HG02798 (cell line): ENCODE results near the gene GADL1.

Experiments
- ATAC-seq: cut with Tn5 transposase; IDR thresholded peaks from one replicate; pipeline ENCODE4 v1.9.1; 2021; ENCODE audit warnings: mild to moderate bottlenecking; ENCODE audit not compliant: unreplicated experiment, poor library complexity

GADL1 gene

DNA sequence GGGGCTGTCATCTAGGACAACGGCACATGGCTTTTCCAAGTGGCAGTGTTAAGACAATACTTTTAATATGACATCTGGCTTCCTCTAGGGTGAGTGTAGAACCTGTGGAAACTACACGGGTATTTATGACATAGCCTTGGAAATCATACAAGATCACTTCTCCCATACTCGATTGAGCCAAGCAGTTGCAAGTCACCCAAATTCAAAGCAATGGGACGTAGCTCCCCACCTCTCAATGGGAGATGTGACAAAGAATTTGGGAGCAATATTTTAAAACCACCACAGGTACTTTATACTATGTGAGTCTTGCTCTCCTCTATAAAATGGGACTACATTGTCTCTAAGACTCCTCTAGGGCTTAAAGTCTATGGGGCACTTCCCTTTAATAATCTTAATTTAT, 194.5 kb downstream of the GADL1 start:
- no peak for ATAC-seq

DNA sequence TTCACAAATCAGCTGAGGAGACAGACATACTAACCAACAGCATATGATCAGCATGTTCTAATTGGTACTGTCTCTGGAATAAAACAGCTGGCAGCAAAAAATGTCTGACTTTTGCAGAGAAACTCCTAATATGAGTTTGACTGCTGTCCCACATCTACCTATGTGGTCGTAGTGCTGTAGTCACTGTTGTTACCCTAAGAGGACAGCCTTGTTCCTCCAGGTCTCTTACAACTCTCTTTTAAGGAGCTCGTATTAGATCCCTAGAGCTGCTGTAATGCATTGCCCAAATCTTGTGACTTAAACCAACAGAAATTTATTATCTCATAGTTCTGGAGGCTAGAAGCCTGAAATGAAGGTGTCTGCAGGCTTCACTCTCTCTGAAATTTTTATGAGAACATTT, 195.9 kb downstream of the GADL1 start:
- no peak for ATAC-seq

DNA sequence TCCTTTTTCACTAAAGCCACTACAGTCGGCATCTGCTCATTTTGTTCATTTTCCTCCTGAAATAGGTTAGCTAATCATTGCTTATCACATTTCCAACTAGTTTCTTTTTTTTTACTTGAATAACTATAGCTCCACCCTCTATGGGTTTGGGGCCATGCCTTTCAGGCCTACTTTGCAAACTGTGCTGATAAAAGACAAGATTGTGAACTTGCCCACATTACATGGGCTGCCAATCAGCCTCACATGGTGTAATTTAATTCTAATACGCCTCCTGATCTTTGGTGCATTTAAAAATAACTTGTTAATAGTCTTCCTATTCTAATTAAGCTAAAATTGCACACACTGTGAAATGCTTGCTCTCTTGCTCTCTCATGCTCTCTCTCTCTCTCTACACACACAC, 197.6 kb downstream of the GADL1 start:
- no peak for ATAC-seq

GRCh38 chr3:30696403-30696819, 198.1 kb downstream of the GADL1 start:
- ATAC-seq = no peak

GRCh38 chr3:30695302-30696061, 199.0 kb downstream of the GADL1 start:
- no peak for ATAC-seq

DNA sequence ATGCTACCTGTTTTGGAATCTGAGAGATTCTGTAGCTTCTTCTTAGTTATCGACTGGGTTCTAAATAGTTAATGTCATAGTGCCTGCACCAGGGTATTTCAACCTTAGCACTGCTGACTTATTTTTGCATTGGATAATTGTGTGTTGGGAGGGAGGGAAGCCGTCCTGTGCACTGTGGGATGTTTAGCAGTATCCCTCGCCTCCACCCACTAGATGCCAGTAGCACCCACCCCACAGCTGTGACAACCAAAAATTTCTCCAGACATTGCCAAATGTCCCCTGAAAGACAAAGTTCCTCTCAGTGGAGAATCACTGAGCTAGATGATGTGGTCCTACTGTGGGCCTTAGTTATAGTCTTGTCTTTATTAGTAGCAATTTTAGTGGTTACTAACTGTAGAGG, 199.8 kb downstream of the GADL1 start:
- ATAC-seq = no peak

GRCh38 chr3:30694148-30694547, 200.3 kb downstream of the GADL1 start:
- no peak for ATAC-seq

DNA sequence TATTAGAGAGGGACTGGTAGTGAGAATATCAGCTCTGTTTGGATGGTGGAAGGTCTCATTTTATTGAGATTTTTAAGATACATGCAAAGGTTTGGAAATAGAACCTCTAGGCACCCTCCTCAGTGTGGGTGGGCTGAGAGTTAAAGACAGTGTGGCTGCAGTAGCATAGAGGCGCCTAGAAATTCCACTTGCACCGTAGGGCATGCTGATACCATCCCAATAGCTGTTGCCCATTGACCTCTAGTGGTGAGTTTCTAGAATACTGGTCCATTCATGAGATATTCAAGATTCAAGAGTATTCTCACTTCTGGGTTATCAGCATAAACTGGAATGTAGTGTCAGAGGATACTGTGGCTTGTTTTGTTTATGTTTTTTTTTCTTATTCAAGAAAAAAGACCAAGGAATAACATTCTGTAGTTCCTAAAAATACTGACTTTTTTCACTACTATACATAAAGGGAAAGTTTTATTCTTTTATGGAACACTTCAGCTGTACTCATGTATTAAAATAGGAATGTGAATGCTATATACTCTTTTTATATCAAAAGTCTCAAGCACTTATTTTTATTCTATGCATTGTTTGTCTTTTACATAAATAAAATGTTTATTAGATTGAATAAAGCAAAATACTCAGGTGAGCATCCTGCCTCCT, 200.9 kb downstream of the GADL1 start:
- ATAC-seq = peak; percentile 94

GRCh38 chr3:30692498-30693130, 201.8 kb downstream of the GADL1 start:
- ATAC-seq = no peak

DNA sequence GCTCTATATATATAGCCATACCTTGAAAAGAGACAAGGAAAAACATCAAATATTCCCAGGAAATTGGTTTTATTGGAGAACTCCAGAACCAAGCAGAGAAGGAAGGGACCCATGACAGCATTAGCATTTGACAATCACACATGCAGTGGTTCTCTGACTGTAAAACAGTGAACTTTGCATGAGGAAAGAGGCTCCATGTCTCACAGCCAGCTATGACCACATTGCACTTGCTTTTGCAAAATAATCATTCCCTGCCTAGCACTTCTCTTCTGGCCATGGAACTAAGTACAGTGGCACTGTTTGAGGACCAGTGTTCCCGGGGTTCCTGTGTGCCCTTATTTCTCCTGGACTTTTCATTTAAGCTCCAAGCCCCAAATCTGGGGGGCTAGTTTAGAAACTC, 202.5 kb downstream of the GADL1 start:
- ATAC-seq = no peak

DNA sequence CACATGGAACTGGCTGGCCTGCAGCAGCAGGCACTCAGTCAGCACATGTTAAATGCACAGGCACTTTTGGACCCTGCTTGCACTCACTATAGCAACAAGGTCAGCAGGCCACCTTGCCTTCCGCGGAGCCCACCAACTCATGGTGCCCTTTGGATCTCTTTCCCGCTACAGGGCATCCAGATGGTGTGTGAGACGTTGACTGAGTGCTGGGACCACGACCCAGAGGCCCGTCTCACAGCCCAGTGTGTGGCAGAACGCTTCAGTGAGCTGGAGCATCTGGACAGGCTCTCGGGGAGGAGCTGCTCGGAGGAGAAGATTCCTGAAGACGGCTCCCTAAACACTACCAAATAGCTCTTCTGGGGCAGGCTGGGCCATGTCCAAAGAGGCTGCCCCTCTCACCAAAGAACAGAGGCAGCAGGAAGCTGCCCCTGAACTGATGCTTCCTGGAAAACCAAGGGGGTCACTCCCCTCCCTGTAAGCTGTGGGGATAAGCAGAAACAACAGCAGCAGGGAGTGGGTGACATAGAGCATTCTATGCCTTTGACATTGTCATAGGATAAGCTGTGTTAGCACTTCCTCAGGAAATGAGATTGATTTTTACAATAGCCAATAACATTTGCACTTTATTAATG, 203.1 kb downstream of the GADL1 start:
- no peak for ATAC-seq

DNA sequence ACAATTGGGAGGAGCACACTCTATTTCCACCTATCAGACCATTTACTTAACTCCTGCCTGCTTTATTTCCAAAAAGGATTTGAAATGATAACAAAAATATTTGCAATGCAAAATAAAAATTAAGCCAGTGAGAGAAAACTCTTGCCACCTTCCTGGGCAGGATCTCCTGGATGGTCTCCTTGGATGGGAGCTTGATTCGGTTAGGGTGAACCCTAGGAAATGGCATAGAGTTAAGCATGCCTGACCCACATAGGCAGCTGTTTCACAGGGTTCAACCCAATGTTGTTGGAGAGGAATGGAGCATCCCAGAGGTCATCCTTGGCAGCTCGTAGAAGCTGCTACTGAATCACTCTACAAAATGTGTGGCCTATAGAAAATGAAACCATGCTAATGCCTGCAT, 204.3 kb downstream of the GADL1 start:
- ATAC-seq = no peak

DNA sequence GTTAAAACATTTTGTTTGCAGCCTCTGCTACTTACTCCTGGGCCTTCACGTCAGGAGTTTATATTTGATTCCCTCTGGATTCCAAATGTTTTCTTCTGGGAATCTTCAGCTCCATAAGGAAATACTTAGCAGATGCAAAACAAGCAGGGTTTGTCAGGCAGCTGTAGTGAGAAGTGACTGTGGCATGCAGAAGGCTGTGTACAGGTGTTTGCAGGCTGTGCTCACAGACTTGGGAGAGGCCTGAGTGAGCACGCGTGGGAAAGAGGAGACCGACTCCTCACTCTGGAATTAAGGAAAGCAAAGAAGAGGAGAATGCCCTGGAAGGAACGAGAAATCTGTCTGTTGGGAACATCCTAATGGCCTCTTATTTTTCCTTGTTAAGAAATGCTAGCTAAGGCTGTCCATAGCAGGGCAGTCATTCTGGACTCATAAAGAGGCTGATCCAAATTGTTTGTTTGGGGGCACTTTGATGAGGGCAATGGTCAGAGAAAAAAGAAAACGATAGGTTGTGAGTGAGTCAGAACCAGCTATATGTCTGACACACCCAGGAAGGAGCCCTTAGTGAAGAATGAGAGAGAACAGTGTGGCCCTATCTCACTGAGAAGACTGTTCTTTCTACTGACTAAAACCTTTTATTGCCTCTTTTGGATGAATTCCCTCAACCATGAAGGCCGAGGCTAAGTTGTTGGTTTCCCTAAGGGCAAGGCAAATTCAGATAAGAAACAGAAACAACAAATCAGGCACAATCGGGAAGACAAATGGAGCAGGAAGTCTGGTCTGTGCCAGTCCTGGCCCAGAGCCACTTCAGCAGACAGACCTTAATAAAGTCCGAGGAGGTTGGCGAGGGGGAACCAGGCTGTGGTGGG, 205.5 kb downstream of the GADL1 start:
- ATAC-seq = no peak

GRCh38 chr3:30687930-30688570, 206.4 kb downstream of the GADL1 start:
- ATAC-seq = no peak

DNA sequence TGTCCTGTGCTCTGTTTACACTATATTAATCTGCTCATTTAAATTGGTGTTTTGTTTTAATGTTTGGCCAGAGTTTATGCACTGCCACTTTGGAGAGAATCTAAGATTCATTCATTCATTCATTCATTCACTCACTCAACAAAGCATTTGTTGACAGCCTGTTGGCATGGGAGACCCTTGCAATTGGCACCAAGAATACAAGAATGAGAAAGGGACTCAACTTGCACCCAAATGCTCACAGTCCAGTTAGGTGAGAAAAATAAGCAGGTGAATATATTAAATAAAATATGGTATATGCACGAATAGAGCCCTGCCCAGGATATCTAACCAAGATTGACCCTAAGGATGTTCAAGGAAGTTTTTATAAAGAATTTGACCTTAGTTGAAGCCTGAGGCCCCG, 207.7 kb downstream of the GADL1 start:
- ATAC-seq = no peak

DNA sequence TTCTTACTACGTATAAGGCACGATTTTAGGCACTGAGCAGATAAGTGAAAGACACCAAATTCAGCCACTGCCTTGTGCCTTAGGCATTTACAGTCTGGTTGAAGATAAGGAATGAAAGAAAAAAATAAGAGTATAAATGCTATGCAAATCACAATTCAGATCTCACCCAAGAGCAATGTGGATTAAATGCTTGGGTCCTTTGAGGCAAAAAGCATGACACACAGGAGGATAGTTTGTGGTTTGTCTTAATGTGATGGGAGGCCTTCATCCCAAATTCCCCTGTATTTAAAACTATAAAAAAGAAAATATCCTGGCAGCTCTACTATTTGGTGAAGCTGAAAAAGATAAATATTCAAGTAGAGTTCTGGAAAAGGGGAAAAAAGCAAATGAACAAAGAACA, 208.3 kb downstream of the GADL1 start:
- ATAC-seq = no peak

DNA sequence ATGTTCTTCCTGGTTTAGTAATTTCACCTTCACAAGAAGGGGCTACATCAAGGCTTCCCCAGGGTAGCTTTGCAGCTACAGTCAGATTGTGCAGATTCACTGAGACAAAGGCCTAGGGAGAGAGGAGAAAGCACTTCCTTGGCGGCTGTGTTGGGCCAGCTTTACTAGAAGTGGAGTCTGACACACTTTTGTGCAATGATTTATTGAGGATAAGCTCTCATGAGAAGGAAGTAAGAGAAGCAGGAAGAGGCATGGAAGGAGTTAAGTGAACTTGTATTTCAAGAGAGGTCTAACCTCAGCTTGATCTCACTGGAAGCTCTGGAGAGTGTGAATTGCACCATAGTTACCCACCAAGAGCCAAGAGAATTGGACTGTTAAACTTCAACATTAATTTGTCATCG, 209.2 kb downstream of the GADL1 start:
- no peak for ATAC-seq

DNA sequence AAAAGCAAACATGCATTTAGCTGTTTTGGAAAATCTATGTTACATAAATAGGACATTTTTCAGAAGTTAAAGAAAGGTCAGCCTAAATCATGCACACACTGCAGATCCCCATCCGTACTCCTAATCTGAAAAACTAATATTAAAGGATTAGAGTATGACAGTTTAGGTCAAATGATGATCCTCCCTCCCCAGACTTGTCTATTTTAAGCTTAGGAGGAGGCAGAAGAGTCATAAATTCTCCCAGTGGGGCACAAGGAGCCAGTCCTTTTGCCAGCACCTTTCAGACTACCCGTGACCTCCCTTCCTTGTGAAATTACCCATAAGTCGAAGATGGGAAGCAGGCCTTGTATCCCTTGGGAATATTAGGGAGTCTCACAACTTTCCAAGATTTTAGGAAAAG, 210.1 kb downstream of the GADL1 start:
- ATAC-seq = no peak

DNA sequence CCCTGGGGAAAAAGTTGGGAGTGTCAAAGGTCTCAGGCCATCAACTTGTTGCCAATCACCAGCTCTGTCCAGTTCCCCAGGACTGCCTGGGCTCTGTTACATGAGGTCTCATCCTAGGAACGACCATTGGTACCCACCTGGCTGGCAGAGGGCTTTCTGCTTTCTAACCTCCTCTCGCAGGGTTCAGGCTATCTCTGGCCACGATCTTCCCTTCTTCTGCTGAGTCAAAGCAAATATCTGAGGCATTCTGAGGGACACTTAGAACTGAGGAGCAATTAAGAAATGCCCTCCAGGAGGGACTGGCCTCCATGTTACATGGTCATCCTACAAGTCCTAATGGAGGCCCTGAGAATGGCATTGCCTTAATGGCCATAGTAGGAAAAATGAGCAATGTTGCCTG, 210.7 kb downstream of the GADL1 start:
- ATAC-seq = no peak
